Caco-2 (cell line): ENCODE results near the gene SV2C. TPM values are rescaled to one million over a fixed set of nuclear protein-coding genes. Genes with fewer than 3 reads are reported as not detected.

ENCODE experiments used
- BruUV-seq: library from RNA; stranded (reverse); fragments of 400-500 nt; replicated peaks from 2 replicates; lab custom pipeline; 2021; lab: Mats Ljungman, UMichigan
- CTCF ChIA-PET: fragments of 300-600 bp; sonication (Branson Sonifier 250); formaldehyde crosslinking; loops from one replicate; lab custom pipeline; 2022; ENCODE audit warnings: antibody characterized with exemption; lab: Charles Lee
- POLR2A ChIA-PET: fragments of 300-600 bp; sonication (Branson Sonifier 250); formaldehyde crosslinking; loops from one replicate; lab custom pipeline; 2022; ENCODE audit warnings: antibody characterized with exemption; lab: Charles Lee
- DNase-seq, 2 experiments: peaks; one replicate each; pipeline versions ENCODE4 v3.0.0 to v3.0.0-alpha.2; 2020 to 2022
- H3K27me3 ChIP-seq: replicated peaks from 2 replicates; pipeline ENCODE4 v1.6.0; 2011; ENCODE audit warnings: low read length; ENCODE audit not compliant: control insufficient read depth, insufficient read depth
- H3K36me3 ChIP-seq: 2 replicates; pipeline ENCODE4 v1.5.1; 2011; ENCODE audit warnings: low read length; ENCODE audit not compliant: control insufficient read depth, insufficient read depth
- H3K4me1 ChIP-seq: fragments of 250-450 bp; sonication (Bioruptor Pico); 2 replicates; pipeline ENCODE4 v1.5.1; 2020; ENCODE audit warnings: mild to moderate bottlenecking
- H3K4me3 ChIP-seq: 2 replicates; pipeline ENCODE4 v1.5.1; 2011; ENCODE audit warnings: low read depth, mild to moderate bottlenecking, control low read depth, low read length
- H3K9me3 ChIP-seq: fragments of 250-450 bp; sonication (Bioruptor Pico); 2 replicates; pipeline ENCODE4 v1.5.1; 2020; ENCODE audit warnings: mild to moderate bottlenecking, moderate library complexity
- H3K27ac Mint-ChIP-seq: one replicate; pipeline ENCODE4 v1.8.0; 2022; ENCODE audit warnings: mixed read lengths; ENCODE audit not compliant: unreplicated experiment
- H3K27me3 Mint-ChIP-seq: one replicate; pipeline ENCODE4 v1.8.0; 2022; ENCODE audit warnings: mixed read lengths; ENCODE audit not compliant: insufficient read depth, unreplicated experiment
- H3K36me3 Mint-ChIP-seq: one replicate; pipeline ENCODE4 v1.8.0; 2022; ENCODE audit warnings: mild to moderate bottlenecking, mixed read lengths; ENCODE audit not compliant: insufficient read depth, unreplicated experiment
- H3K4me1 Mint-ChIP-seq: one replicate; pipeline ENCODE4 v1.8.0; 2022; ENCODE audit warnings: low read depth, mixed read lengths; ENCODE audit not compliant: unreplicated experiment
- H3K4me3 Mint-ChIP-seq: one replicate; pipeline ENCODE4 v1.8.0; 2022; ENCODE audit warnings: mild to moderate bottlenecking, moderate library complexity, mixed read lengths; ENCODE audit not compliant: unreplicated experiment
- H3K9me3 Mint-ChIP-seq: one replicate; pipeline ENCODE4 v1.8.0; 2022; ENCODE audit warnings: mixed read lengths; ENCODE audit not compliant: unreplicated experiment
- intact Hi-C: fragments of 100-400 bp; cut with micrococcal nuclease; formaldehyde crosslinking; loops from one replicate; pipeline ENCODE4 v1.10.0; 2022; ENCODE audit not compliant: unreplicated experiment
- total RNA-seq: library from RNA; stranded (reverse); gene quantifications from 2 replicates; pipeline ENCODE4 v1.2.3, GENCODE V29; 2022
- TF ChIP-seq, protein P1 (sequence below), 2 experiments: fragments of 200-600 bp in 1 of 2; IDR thresholded peaks; 1 replicate in 1 of 2; 2 replicates in 1 of 2; pipeline versions ENCODE4 v1.5.1 to v1.8.0; 2011 to 2022; ENCODE audit warnings: antibody characterized with exemption in 1 of 2, control low read depth in 1 of 2, inconsistent platforms in 1 of 2, low read depth in 1 of 2, low read length in 1 of 2, mild to moderate bottlenecking in 1 of 2, moderate library complexity in 1 of 2; ENCODE audit not compliant: insufficient read depth in 1 of 2, severe bottlenecking in 1 of 2, unreplicated experiment in 1 of 2

The SV2C gene
- total RNA-seq, 1 experiment from 2014 or later = not detected

DNA sequence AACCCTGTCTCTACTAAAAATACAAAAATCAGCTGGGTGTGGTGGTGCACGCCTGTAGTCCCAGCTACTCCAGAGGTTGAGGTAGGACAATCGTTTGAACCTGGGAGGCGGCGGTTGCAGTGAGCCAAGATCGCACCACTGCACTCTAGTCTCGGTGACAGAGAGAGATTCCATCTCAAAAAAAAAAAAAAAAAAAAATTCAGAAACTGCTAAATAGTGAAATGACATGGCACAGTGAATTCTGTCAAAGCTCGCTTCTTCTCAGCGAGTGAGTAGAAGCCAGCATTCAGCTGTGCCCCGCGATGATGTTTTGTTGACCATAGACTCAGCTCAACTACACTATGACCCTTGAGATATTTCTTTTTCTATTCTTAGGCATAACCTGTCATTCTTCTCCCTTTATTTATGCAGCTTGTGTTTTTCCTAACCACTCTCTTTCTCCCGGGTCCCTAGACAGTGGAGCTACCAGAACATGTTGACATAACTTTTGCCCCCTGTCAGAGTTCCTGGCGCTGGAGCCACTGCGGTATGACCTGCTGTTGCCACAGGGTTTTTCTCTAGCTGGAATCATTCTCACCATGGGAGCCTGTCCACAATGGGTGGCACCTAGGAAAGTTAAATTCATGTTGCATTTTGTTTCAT is 306.5 kb downstream of the SV2C start:
- Histone ChIP-seq H3K9me3 (no peaks in the 10 kb centered on the region), H3K4me1 (peaks cover 51% of the 10 kb centered on the region), H3K36me3 (no peaks in the 10 kb centered on the region), H3K4me3 (no peak overlapping the region), H3K27me3 (no peaks in the 10 kb centered on the region)
- peak overlapping the region; percentile 78 for H3K27ac Mint-ChIP-seq
- ChIA-PET POLR2A (interaction anchor here (0.6 kb wide), 1 partner anchor 206 kb away, joined by 3 read pairs; no protein-coding TSS in a partner anchor), CTCF (interaction anchor here (0.8 to 1.5 kb wide), 4 partner anchors 9 to 155 kb away, joined by 3 to 4 read pairs (median 3); no protein-coding TSS in a partner anchor)
- H3K36me3 Mint-ChIP-seq = no peaks in the 10 kb centered on the region
- no peaks in the 10 kb centered on the region for H3K9me3 Mint-ChIP-seq
- peak; percentile 40 to 59 for DNase-seq
- BruUV-seq = no TSS peak
- intact Hi-C loops = loop anchor here (1.0 kb wide), 1 partner anchor 13 kb away; no protein-coding TSS in a partner anchor
- peaks cover 40% of the 10 kb centered on the region for H3K4me1 Mint-ChIP-seq
- H3K27me3 Mint-ChIP-seq = no peaks in the 10 kb centered on the region
- TF ChIP-seq, protein P1, sequence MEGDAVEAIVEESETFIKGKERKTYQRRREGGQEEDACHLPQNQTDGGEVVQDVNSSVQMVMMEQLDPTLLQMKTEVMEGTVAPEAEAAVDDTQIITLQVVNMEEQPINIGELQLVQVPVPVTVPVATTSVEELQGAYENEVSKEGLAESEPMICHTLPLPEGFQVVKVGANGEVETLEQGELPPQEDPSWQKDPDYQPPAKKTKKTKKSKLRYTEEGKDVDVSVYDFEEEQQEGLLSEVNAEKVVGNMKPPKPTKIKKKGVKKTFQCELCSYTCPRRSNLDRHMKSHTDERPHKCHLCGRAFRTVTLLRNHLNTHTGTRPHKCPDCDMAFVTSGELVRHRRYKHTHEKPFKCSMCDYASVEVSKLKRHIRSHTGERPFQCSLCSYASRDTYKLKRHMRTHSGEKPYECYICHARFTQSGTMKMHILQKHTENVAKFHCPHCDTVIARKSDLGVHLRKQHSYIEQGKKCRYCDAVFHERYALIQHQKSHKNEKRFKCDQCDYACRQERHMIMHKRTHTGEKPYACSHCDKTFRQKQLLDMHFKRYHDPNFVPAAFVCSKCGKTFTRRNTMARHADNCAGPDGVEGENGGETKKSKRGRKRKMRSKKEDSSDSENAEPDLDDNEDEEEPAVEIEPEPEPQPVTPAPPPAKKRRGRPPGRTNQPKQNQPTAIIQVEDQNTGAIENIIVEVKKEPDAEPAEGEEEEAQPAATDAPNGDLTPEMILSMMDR (IDR thresholded peaks at IDR 0.05; ENCODE audit: insufficient read depth in 1 of 2, low read depth in 1 of 2, low read length in 1 of 2, severe bottlenecking in 1 of 2, unreplicated experiment in 1 of 2) = no peak
- H3K4me3 Mint-ChIP-seq = peak overlapping the region; percentile 55

DNA sequence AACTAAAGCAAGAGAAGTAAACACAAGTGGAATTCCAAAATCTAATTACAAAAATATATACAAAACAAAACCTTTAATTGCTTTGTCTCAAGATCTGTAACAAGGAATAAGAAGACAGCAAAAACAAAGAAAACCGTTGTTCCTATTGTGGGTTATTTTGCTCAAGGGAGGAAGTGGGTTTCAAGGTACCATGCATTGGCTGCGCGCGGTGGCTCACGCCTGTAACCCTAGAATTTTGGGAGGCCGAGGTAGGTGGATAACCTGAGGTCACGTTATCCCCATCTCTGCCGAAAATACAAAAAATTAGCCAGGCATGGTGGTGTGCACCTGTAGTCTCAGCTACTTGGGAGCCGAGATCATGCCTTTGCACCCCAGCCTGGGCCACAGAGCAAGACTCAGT is 307.8 kb downstream of the SV2C start:
- Mint-ChIP-seq H3K4me3 (no peak overlapping the region), H3K9me3 (no peaks in the 10 kb centered on the region), H3K27ac (no peak overlapping the region), H3K36me3 (no peaks in the 10 kb centered on the region), H3K4me1 (peaks cover 37% of the 10 kb centered on the region), H3K27me3 (no peaks in the 10 kb centered on the region)
- TF ChIP-seq, protein P1 (IDR thresholded peaks at IDR 0.05; ENCODE audit: insufficient read depth in 1 of 2, low read depth in 1 of 2, low read length in 1 of 2, severe bottlenecking in 1 of 2, unreplicated experiment in 1 of 2) = no peak
- no peaks in the 10 kb centered on the region for H3K36me3 ChIP-seq
- POLR2A ChIA-PET = no interaction called here
- no peak for DNase-seq
- CTCF ChIA-PET = interaction anchor here (0.6 kb wide), 1 partner anchor 56 kb away, joined by 3 read pairs; no protein-coding TSS in a partner anchor
- intact Hi-C loops = no loop called here
- no peaks in the 10 kb centered on the region for H3K9me3 ChIP-seq
- no TSS peak for BruUV-seq
- H3K4me1 ChIP-seq = peaks cover 37% of the 10 kb centered on the region
- no peaks in the 10 kb centered on the region for H3K27me3 ChIP-seq
- no peak overlapping the region for H3K4me3 ChIP-seq

DNA sequence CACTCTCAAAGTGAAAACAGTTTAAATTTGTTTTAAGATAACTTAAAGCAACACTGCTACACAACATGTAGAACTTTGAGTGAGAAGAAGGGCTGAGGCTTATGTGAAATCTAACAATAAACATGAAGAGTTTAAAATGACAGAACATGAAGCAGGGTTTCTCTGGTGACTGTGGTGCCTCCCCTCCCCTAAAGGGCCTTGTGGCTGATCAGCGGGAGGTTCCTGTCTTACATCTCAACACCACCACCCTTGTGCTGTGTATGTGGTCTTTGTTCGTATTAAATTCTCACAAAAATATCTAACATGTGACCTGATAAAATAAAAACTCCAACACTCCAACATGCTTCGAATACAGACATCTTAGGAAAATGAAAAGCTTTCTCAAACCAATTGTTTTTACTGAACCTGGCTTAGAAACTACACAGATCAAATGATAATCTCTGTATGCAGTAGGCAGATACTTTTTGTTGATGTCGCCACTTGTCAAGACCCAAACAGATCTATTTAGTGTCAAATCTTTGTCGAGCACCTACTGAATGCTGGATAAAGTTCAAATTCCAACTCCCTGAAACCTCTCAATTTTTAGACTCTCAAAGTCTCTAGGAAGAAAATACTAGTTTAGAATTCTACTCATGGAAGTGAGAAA is 310.0 kb downstream of the SV2C start:
- peaks cover 26% of the 10 kb centered on the region for H3K4me1 ChIP-seq
- H3K9me3 ChIP-seq = no peaks in the 10 kb centered on the region
- no peak for DNase-seq
- Mint-ChIP-seq H3K27me3 (no peaks in the 10 kb centered on the region), H3K36me3 (no peaks in the 10 kb centered on the region), H3K27ac (no peak overlapping the region), H3K4me1 (peaks cover 23% of the 10 kb centered on the region), H3K4me3 (no peak overlapping the region), H3K9me3 (no peaks in the 10 kb centered on the region)
- TF ChIP-seq, protein P1 (IDR thresholded peaks at IDR 0.05; ENCODE audit: insufficient read depth in 1 of 2, low read depth in 1 of 2, low read length in 1 of 2, severe bottlenecking in 1 of 2, unreplicated experiment in 1 of 2) = no peak
- ChIA-PET POLR2A (no interaction called here), CTCF (no interaction called here)
- H3K4me3 ChIP-seq = no peak overlapping the region
- H3K27me3 ChIP-seq = no peaks in the 10 kb centered on the region
- intact Hi-C loops = no loop called here
- H3K36me3 ChIP-seq = no peaks in the 10 kb centered on the region
- no TSS peak for BruUV-seq
